GM12878 (cell line): Measurements from ENCODE around the gene MINPP1. TPM values are rescaled to one million over a fixed set of nuclear protein-coding genes. Genes with fewer than 3 reads are reported as not detected.

Source experiments
- BCL3 ChIP-seq: IDR thresholded peaks from 2 replicates; pipeline ENCODE4 v1.6.1; 2011; ENCODE audit warnings: borderline replicate concordance, low read depth, mild to moderate bottlenecking, moderate library complexity, low read length; ENCODE audit not compliant: insufficient read depth, poor library complexity, severe bottlenecking
- CREM ChIP-seq: IDR thresholded peaks from 2 replicates; pipeline ENCODE4 v1.6.1; 2014; ENCODE audit warnings: antibody characterized with exemption, low read depth
- EGR1 ChIP-seq, 2 experiments: IDR thresholded peaks; 1 replicate in 1 of 2; 2 replicates in 1 of 2; pipeline ENCODE4 v1.6.1; 2011 to 2012; ENCODE audit warnings: low read depth in 2 of 2, low read length in 2 of 2, borderline replicate concordance in 1 of 2, mild to moderate bottlenecking in 1 of 2, moderate library complexity in 1 of 2
- FOXM1 ChIP-seq: IDR thresholded peaks from 2 replicates; pipeline ENCODE4 v1.6.1; 2012; ENCODE audit warnings: low read depth, mild to moderate bottlenecking, inconsistent platforms, low read length, moderate library complexity
- IKZF1 ChIP-seq: fragments of 450-650 bp; conservative IDR thresholded peaks from 2 replicates; pipeline ENCODE4 v1.6.1; 2017; ENCODE audit warnings: antibody characterized with exemption, mild to moderate bottlenecking
- IRF4 ChIP-seq: IDR thresholded peaks from 2 replicates; pipeline ENCODE4 v1.6.1; 2011; ENCODE audit warnings: low read depth, low read length
- JUND ChIP-seq: IDR thresholded peaks from 2 replicates; pipeline ENCODE4 v1.6.1; 2012; ENCODE audit warnings: low read depth, mild to moderate bottlenecking, low read length, improper control_type of control experiment, moderate library complexity
- MEF2A ChIP-seq: IDR thresholded peaks from 2 replicates; pipeline ENCODE4 v1.6.1; 2011; ENCODE audit warnings: low read depth, mild to moderate bottlenecking, low read length, moderate library complexity; ENCODE audit not compliant: insufficient read depth
- NFIC ChIP-seq: IDR thresholded peaks from 2 replicates; pipeline ENCODE4 v1.6.1; 2012; ENCODE audit warnings: low read depth, mild to moderate bottlenecking, inconsistent platforms, low read length, moderate library complexity
- NFYB ChIP-seq: IDR thresholded peaks from 2 replicates; pipeline ENCODE4 v1.6.1; 2011; ENCODE audit warnings: low read depth, mild to moderate bottlenecking, low read length, improper control_type of control experiment, moderate library complexity; ENCODE audit not compliant: insufficient read depth
- PAX8 ChIP-seq: fragments of 450-650 bp; IDR thresholded peaks from 2 replicates; pipeline ENCODE4 v1.6.1; 2017; ENCODE audit warnings: mild to moderate bottlenecking, moderate library complexity
- RAD51 ChIP-seq: fragments of 450-650 bp; IDR thresholded peaks from 2 replicates; pipeline ENCODE4 v1.6.1; 2016; ENCODE audit warnings: moderate library complexity, mild to moderate bottlenecking, inconsistent platforms
- RELA ChIP-seq: fragments of 450-650 bp; IDR thresholded peaks from 2 replicates; pipeline ENCODE4 v1.8.0; 2014; ENCODE audit warnings: borderline replicate concordance; ENCODE audit not compliant: partially characterized antibody
- REST ChIP-seq: IDR thresholded peaks from 2 replicates; pipeline ENCODE4 v1.6.1; 2012; ENCODE audit warnings: mild to moderate bottlenecking, low read depth, low read length
- RUNX3 ChIP-seq: IDR thresholded peaks from 2 replicates; pipeline ENCODE4 v1.6.1; 2012; ENCODE audit warnings: low read length, inconsistent platforms
- SMARCA5 ChIP-seq: fragments of 450-650 bp; IDR thresholded peaks from 2 replicates; pipeline ENCODE4 v1.6.1; 2017; ENCODE audit warnings: mild to moderate bottlenecking
- SMC3 ChIP-seq: IDR thresholded peaks from 2 replicates; pipeline ENCODE4 v1.6.1; 2011; ENCODE audit warnings: low read length, improper control_type of control experiment, borderline replicate concordance
- TCF3 ChIP-seq: IDR thresholded peaks from 2 replicates; pipeline ENCODE4 v1.6.1; 2012; ENCODE audit warnings: low read depth, mild to moderate bottlenecking, low read length, borderline replicate concordance; ENCODE audit not compliant: insufficient read depth
- YY1 ChIP-seq: IDR thresholded peaks from 2 replicates; pipeline ENCODE4 v1.6.1; 2011; ENCODE audit warnings: low read depth, mild to moderate bottlenecking, low read length
- ZNF24 ChIP-seq: fragments of 450-650 bp; IDR thresholded peaks from 2 replicates; pipeline ENCODE4 v1.6.1; 2017; ENCODE audit warnings: antibody characterized with exemption, mild to moderate bottlenecking
- ZNF274 ChIP-seq: IDR thresholded peaks from one replicate; pipeline ENCODE4 v1.8.0; 2011; ENCODE audit not compliant: insufficient read length, insufficient read depth
- polyA plus RNA-seq, 11 experiments: library from polyadenylated mRNA; depleted of rRNA in 4 of 11; unstranded in 6 of 11; stranded (reverse) in 5 of 11; fragments of >200 nt; fragmentation: Nextera tagmentation in 4 of 11; fragmentation: Illumina TruSeq in 1 of 11; extraction: Ambion mirVana in 4 of 11; extraction: Trizol in 1 of 11; gene quantifications; 1 replicate in 1 of 11; 2 replicates in 10 of 11; pipeline versions ENCODE4 v1.2.1 to v1.2.3, GENCODE V29; 2011 to 2016; ENCODE audit warnings: inconsistent platforms in 2 of 11, missing spikeins in 2 of 11, low read depth in 1 of 11
- total RNA-seq, 4 experiments: library from RNA; depleted of rRNA in 3 of 4; stranded (reverse); fragments of >200 nt in 3 of 4; fragmentation: Illumina TruSeq in 1 of 4; extraction: Trizol in 1 of 4; gene quantifications; 2 replicates each; pipeline versions ENCODE4 v1.2.1 to v1.2.3, GENCODE V29; 2013 to 2021
- TF ChIP-seq, protein P1 (sequence below): IDR thresholded peaks from 2 replicates; pipeline ENCODE4 v1.6.1; 2012; ENCODE audit warnings: low read length, inconsistent platforms
- TF ChIP-seq, protein P2 (sequence below): fragments of 150-350 bp; IDR thresholded peaks from 2 replicates; pipeline ENCODE4 v1.6.1; 2016; ENCODE audit warnings: low read depth, low read length

MINPP1 gene
- total and polyA plus RNA-seq, 10 of the 15 experiments (the other 5 are each of a cell fraction or from before 2014, with no cell fraction given): 3.9 to 29.2 (median 10.7) TPM

DNA sequence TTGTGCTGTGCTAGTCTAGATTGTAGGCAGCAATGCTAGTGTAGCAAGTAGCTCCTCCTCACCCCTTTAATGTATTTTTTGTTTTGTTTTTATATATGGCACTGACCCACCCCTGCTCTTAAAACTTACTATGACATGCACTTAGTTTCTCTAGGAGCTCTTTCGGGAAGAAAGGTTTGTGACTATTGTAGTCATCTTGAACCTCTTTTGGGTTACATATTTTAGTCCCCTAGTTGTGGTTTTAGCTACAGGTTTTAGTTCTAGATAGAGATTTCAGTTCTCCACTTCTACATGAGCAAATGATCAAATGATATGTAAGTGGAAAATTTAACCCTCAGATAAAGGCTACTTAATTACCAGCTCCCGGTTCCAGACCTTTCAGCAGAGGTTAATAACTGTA is 14.9 kb downstream of the MINPP1 start (continued):
- TF ChIP-seq MEF2A (0 out of 2 replicates have a peak, but pooled peaks have one; percentile 11), IKZF1 (no peak), REST (no peak), PAX8 (no peak), RELA (no peak), ZNF24 (peak; percentile 51; the same call in 1 of the 2 replicates), FOXM1 (peak; percentile 21; the same call in 1 of the 2 replicates), NFIC (peak; percentile 83), NFYB (no peak), YY1 (no peak), SMARCA5 (no peak), RAD51 (no peak), IRF4 (no peak), BCL3 (no peak), TCF3 (no peak), RUNX3 (peak; percentile 88), EGR1 (IDR thresholded peaks at IDR 0.05; ENCODE audit: borderline replicate concordance in 1 of 2, low read depth in 2 of 2, low read length in 2 of 2) (no peak), CREM (no peak), SMC3 (no peak), ZNF274 (no peak), JUND (no peak)
- TF ChIP-seq, protein P1, sequence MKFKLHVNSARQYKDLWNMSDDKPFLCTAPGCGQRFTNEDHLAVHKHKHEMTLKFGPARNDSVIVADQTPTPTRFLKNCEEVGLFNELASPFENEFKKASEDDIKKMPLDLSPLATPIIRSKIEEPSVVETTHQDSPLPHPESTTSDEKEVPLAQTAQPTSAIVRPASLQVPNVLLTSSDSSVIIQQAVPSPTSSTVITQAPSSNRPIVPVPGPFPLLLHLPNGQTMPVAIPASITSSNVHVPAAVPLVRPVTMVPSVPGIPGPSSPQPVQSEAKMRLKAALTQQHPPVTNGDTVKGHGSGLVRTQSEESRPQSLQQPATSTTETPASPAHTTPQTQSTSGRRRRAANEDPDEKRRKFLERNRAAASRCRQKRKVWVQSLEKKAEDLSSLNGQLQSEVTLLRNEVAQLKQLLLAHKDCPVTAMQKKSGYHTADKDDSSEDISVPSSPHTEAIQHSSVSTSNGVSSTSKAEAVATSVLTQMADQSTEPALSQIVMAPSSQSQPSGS: peak; percentile 30; the same call in 1 of the 2 replicates
- TF ChIP-seq, protein P2, sequence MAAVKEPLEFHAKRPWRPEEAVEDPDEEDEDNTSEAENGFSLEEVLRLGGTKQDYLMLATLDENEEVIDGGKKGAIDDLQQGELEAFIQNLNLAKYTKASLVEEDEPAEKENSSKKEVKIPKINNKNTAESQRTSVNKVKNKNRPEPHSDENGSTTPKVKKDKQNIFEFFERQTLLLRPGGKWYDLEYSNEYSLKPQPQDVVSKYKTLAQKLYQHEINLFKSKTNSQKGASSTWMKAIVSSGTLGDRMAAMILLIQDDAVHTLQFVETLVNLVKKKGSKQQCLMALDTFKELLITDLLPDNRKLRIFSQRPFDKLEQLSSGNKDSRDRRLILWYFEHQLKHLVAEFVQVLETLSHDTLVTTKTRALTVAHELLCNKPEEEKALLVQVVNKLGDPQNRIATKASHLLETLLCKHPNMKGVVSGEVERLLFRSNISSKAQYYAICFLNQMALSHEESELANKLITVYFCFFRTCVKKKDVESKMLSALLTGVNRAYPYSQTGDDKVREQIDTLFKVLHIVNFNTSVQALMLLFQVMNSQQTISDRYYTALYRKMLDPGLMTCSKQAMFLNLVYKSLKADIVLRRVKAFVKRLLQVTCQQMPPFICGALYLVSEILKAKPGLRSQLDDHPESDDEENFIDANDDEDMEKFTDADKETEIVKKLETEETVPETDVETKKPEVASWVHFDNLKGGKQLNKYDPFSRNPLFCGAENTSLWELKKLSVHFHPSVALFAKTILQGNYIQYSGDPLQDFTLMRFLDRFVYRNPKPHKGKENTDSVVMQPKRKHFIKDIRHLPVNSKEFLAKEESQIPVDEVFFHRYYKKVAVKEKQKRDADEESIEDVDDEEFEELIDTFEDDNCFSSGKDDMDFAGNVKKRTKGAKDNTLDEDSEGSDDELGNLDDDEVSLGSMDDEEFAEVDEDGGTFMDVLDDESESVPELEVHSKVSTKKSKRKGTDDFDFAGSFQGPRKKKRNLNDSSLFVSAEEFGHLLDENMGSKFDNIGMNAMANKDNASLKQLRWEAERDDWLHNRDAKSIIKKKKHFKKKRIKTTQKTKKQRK: no peak
